ENCODE data around the gene ZC3H15.
A peak's percentile ranks its signal among the peaks of the same experiment; 100 is the strongest.
"Not testable (repeated sequence)": the region's sequence is repeated elsewhere in the genome, so short reads cannot be mapped to it uniquely, and the experiment has no call there.

The ZC3H15 gene

DNA sequence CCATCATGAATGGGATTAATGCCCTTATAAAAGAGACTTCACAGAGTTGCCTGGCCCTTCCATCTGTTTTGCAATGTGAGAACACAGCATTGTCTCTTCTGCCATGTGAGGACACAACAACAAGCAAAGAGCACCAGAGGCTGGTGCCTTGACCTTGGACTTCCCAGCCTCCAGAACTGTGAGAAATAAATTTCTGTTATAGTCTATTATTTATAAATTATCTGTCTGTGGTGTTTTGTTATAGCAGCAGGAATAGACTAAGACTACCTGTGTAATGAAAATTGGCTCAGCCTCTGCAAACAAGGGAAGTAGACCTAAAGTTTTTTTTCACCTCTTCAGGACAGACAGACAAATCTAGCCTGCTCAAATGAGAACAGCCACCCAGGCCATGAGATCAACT, 19.3 kb upstream of the ZC3H15 start:
- H3K4me1 ChIP-seq (ENCODE audit: control insufficient read depth, insufficient read depth, low read length), result no peaks in the 10 kb centered on the region
- no peaks in the 10 kb centered on the region for H3K36me3 ChIP-seq (ENCODE audit: control insufficient read depth, insufficient read depth, low read length, severe bottlenecking)
- no peak for DNase-seq (ENCODE audit: low read depth)
- H3K9ac ChIP-seq (ENCODE audit: low read length), result no peak overlapping the region
- H3K27me3 ChIP-seq (replicated peaks; ENCODE audit: control insufficient read depth, insufficient read depth, low read length), result no peaks in the 10 kb centered on the region
- no peak overlapping the region for H3K4me3 ChIP-seq (ENCODE audit: low read length)
- no peaks in the 10 kb centered on the region for H3K9me3 ChIP-seq (ENCODE audit: control insufficient read depth, low read length)

DNA sequence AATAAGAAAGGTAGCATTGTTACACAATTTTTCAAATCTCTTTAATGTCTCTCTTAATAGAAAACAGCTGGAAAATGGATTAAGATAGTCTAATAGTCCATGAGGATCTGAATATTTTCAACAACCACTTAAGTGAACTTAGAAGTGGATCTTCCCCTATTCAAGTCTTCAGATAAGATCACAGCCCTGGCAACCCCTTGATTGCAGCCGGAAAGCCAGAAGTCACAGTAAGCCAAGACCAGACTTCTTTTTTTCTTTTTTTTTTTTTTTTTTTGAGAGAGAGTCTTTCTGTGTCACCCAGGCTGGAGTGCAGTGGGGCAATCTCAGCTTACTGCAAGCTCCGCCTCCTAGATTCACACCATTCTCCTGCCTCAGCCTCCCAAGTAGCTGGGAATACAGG, 18.6 kb upstream of the ZC3H15 start:
- H3K4me3 ChIP-seq (ENCODE audit: low read length), result no peak overlapping the region
- no peaks in the 10 kb centered on the region for H3K27me3 ChIP-seq (replicated peaks; ENCODE audit: control insufficient read depth, insufficient read depth, low read length)
- H3K9ac ChIP-seq (ENCODE audit: low read length), result no peak overlapping the region
- no peaks in the 10 kb centered on the region for H3K4me1 ChIP-seq (ENCODE audit: control insufficient read depth, insufficient read depth, low read length)
- H3K36me3 ChIP-seq (ENCODE audit: control insufficient read depth, insufficient read depth, low read length, severe bottlenecking), result no peaks in the 10 kb centered on the region
- H3K9me3 ChIP-seq (ENCODE audit: control insufficient read depth, low read length), result no peaks in the 10 kb centered on the region
- no peak for DNase-seq (ENCODE audit: low read depth)

DNA sequence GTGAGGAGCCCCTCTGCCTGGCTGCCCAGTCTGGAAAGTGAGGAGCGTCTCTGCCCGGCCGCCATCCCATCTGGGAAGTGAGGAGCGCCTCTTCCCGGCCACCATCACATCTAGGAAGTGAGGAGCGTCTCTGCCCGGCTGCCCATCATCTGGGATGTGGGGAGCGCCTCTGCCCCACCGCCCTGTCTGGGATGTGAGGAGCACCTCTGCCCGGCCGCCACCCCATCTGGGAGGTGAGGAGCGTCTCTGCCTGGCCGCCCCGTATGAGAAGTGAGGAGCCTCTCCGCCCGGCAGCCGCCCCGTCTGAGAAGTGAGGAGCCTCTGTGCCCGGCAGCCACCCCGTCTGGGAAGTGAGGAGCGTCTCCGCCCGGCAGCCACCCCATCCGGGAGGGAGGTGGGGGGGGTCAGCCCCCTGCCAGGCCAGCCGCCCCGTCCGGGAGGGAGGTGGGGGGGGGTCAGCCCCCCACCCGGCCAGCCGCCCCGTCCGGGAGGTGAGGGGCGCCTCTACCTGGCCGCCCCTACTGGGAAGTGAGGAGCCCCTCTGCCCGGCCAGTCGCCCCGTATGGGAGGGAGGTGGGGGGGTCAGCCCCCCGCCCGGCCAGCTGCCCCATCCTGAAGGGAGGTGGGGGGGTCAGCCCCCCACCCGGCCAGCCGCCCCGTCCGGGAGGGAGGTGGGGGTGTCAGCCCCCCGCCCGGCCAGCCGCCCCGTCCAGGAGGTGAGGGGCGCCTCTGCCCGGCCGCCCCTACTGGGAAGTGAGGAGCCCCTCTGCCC, 13.2 kb upstream of the ZC3H15 start:
- H3K27me3 ChIP-seq (replicated peaks; ENCODE audit: control insufficient read depth, insufficient read depth, low read length); H3K4me1 ChIP-seq (ENCODE audit: control insufficient read depth, insufficient read depth, low read length); H3K36me3 ChIP-seq (ENCODE audit: control insufficient read depth, insufficient read depth, low read length, severe bottlenecking); H3K9ac ChIP-seq (ENCODE audit: low read length); DNase-seq (ENCODE audit: low read depth); H3K9me3 ChIP-seq (ENCODE audit: control insufficient read depth, low read length); H3K4me3 ChIP-seq (ENCODE audit: low read length): not testable (repeated sequence)

DNA sequence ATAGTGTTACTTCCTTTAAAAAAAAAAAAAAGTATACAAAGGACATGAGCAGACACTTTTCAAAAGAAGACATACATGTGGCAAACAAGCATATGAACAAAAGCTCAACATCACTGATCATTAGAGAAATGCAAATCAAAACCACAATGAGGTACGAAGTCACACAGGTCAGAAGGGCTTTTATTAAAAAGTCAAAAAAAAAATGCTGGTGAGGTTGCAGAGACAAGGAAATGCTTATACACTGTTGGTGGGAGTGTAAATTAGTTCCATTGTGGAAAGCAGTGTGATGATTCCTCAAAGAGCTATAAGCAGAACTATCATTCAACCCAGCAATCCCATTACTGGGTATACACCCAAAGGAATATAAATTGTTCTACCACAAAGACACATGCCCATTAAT, 11.8 kb upstream of the ZC3H15 start:
- not testable (repeated sequence) for H3K9ac ChIP-seq (ENCODE audit: low read length); H3K9me3 ChIP-seq (ENCODE audit: control insufficient read depth, low read length); H3K4me3 ChIP-seq (ENCODE audit: low read length); H3K36me3 ChIP-seq (ENCODE audit: control insufficient read depth, insufficient read depth, low read length, severe bottlenecking); H3K4me1 ChIP-seq (ENCODE audit: control insufficient read depth, insufficient read depth, low read length); H3K27me3 ChIP-seq (replicated peaks; ENCODE audit: control insufficient read depth, insufficient read depth, low read length); DNase-seq (ENCODE audit: low read depth)

DNA sequence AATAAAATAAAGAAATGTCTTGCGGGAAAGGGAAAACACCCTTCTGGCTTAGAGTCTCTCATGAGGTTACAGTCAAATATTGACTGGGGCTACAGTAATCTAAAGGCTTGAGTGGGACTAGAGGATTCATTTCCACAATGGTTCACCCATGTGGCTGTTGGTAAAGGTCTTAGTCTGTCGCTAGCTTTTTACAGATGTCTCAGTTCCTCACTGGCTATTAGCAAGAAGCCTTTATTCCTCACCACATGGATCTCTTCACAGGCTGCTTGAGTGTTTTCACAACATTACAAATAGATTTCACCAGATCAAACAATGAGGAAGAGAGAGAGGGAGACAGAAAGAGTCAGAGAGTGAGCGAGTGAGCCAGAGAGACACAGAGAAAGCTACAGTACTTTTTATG, 8.3 kb upstream of the ZC3H15 start:
- DNase-seq (ENCODE audit: low read depth), result no peak
- Histone ChIP-seq H3K36me3 (ENCODE audit: control insufficient read depth, insufficient read depth, low read length, severe bottlenecking) (no peaks in the 10 kb centered on the region), H3K4me1 (ENCODE audit: control insufficient read depth, insufficient read depth, low read length) (no peaks in the 10 kb centered on the region), H3K4me3 (ENCODE audit: low read length) (no peak overlapping the region), H3K27me3 (replicated peaks; ENCODE audit: control insufficient read depth, insufficient read depth, low read length) (no peaks in the 10 kb centered on the region), H3K9me3 (ENCODE audit: control insufficient read depth, low read length) (no peaks in the 10 kb centered on the region), H3K9ac (ENCODE audit: low read length) (no peak overlapping the region)

DNA sequence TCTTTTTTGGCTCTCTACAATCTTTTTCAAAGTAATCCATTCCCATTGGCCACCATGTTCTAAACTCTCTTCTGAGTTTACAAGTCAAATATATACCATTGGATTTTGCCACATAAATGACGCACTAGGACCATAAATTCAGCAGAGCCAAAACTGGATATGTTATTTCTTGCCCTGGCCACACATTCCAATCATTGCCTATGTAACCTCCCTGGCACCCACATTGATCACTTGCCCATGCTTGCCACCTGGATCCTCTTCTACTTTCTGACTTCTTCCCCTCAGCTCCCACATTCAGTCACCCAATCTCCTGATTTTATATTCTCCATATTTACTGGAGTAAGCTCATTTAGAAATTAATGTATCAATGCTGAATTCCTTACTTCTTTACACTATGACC, 5.1 kb upstream of the ZC3H15 start:
- Histone ChIP-seq H3K4me3 (ENCODE audit: low read length) (no peak overlapping the region), H3K4me1 (ENCODE audit: control insufficient read depth, insufficient read depth, low read length) (peaks cover 7% of the 10 kb centered on the region), H3K36me3 (ENCODE audit: control insufficient read depth, insufficient read depth, low read length, severe bottlenecking) (no peaks in the 10 kb centered on the region)

DNA sequence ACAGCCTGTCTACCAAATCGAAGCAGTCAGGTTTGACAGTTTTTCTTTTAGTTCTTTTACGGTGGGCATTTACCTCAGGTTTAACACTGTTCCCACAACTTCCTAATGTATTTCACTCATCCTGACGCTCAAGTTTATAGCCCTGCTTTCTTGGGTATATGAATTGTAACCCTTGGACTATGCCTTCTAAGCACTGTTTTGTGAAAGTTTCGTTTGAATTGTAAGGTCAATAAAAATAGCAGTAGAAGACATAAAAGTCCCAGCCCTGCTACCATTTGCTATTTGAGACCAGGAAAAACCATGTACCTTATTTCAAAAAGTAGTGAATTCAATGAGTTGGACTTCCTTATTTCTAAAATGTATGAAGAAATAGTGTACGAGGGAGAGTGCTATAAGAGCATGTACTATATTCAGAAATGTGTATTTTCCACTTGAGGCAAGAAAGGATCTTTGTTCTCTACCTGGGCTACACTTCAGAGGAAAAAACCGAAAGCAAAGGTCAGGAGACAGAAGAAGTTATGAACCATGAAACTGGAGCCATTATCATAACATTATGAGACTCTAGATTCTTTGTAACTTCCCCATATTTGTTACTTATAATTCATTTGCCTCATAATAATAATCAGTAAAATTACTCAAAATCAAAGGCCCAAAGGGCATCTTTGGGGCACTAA, 1.9 kb upstream of the ZC3H15 start:
- Histone ChIP-seq H3K4me1 (ENCODE audit: control insufficient read depth, insufficient read depth, low read length) (peaks cover 22% of the 10 kb centered on the region), H3K27me3 (replicated peaks; ENCODE audit: control insufficient read depth, insufficient read depth, low read length) (no peaks in the 10 kb centered on the region), H3K9me3 (ENCODE audit: control insufficient read depth, low read length) (no peaks in the 10 kb centered on the region), H3K4me3 (ENCODE audit: low read length) (no peak overlapping the region), H3K9ac (ENCODE audit: low read length) (no peak overlapping the region), H3K36me3 (ENCODE audit: control insufficient read depth, insufficient read depth, low read length, severe bottlenecking) (no peaks in the 10 kb centered on the region)
- no peak for DNase-seq (ENCODE audit: low read depth)

More for the DNA sequence above, 5.1 kb upstream of the ZC3H15 start:
- H3K9ac ChIP-seq (ENCODE audit: low read length), result no peak overlapping the region
- H3K9me3 ChIP-seq (ENCODE audit: control insufficient read depth, low read length), result no peaks in the 10 kb centered on the region
- no peak for DNase-seq (ENCODE audit: low read depth)
- no peaks in the 10 kb centered on the region for H3K27me3 ChIP-seq (replicated peaks; ENCODE audit: control insufficient read depth, insufficient read depth, low read length)

DNA sequence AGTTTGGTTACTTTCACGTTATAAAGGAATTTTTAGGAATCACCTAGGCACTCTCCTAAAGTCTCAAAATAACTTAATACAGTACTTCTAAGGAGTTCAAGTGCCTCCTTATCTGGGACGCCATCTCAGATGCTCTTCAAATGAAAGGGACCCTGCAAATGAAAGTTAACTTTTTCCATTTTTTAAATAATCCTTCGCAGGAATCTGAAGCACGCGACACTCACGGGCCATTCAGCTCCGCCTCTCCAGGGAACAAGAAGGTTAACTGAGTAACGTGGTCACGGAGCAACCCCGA, 537 bp upstream of the ZC3H15 start:
- DNase-seq (ENCODE audit: low read depth), result no peak
- H3K27me3 ChIP-seq (replicated peaks; ENCODE audit: control insufficient read depth, insufficient read depth, low read length), result no peaks in the 10 kb centered on the region
- no peaks in the 10 kb centered on the region for H3K9me3 ChIP-seq (ENCODE audit: control insufficient read depth, low read length)
- peak overlapping the region; percentile 94 for H3K9ac ChIP-seq (ENCODE audit: low read length)
- peaks cover 25% of the 10 kb centered on the region for H3K4me1 ChIP-seq (ENCODE audit: control insufficient read depth, insufficient read depth, low read length)
- no peaks in the 10 kb centered on the region for H3K36me3 ChIP-seq (ENCODE audit: control insufficient read depth, insufficient read depth, low read length, severe bottlenecking)
- peak overlapping the region; percentile 95 for H3K4me3 ChIP-seq (ENCODE audit: low read length)

DNA sequence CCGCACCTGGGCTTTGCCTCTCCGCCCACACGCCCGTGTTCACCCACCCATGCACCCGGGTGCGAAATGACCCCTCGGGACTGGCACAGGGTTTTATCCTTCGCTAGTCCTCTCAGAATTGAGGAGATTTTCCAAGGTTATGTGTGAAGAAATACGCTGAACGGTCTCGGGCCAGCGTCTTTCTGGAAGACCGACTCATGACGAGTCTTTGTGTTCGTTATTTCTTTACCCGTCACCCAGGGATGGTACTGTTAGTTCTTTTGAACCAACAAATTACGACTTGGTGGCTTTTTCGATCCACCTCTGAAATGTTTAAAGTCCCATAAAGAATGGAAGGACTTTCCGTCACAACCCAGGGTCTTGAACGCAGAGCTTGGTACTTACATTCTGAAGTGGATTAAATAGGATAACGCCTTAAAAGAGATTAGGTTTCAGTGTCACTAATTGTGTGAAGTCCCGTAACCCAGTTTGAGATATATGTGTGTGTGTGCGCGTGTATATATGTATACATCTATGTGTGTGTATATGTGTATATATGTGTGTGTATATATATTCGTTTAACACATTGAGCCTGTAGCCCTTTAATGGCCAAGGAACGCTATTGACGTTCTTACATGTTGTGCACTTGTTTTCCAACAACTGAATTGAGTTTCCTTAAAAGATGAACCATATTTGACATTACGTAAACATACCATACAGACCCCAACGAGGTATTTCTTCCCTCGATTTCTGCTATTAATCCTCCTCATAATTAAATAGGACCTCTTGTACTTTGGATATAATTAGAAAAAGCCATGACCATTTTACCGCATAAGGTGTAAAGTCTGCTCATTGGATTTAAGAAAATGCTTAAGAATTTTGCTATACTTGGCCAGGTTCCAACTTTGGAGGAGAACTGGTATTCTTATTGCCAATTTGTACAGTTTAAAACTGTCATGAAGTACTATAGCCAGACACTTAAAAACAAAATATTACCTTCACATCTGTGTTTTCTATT, 889 bp downstream of the ZC3H15 start:
- H3K9ac ChIP-seq (ENCODE audit: low read length), result peak overlapping the region; percentile 94
- DNase-seq (ENCODE audit: low read depth), result peak; percentile 53
- H3K36me3 ChIP-seq (ENCODE audit: control insufficient read depth, insufficient read depth, low read length, severe bottlenecking), result no peaks in the 10 kb centered on the region
- no peaks in the 10 kb centered on the region for H3K9me3 ChIP-seq (ENCODE audit: control insufficient read depth, low read length)
- H3K4me1 ChIP-seq (ENCODE audit: control insufficient read depth, insufficient read depth, low read length), result peaks cover 32% of the 10 kb centered on the region
- peak overlapping the region; percentile 95 for H3K4me3 ChIP-seq (ENCODE audit: low read length)
- H3K27me3 ChIP-seq (replicated peaks; ENCODE audit: control insufficient read depth, insufficient read depth, low read length), result no peaks in the 10 kb centered on the region

DNA sequence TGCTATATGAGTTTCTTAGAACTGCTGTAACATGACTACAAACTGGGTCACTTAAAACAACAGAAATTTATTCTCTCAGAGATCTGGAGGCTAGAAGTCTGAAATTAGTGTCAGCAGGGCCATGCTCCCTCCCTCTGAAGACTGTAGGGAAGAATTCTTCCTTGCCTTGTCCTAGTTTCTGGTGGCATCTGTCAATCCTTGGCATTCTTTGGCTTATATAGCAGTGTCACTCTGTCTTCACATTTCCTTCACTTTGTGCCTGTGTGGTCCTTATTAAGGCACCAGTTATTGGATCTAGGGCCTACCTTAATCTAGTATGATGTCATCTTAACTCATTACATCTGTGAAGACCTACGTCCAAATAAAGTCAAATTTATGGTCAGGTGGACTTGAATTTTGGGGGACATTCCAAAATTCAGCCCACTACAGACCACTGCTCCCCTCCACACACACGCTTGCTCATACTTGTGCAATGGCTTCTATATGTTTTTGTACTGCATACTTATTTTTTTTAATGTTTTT, 7.6 kb downstream of the ZC3H15 start:
- no peak for DNase-seq (ENCODE audit: low read depth)
- Histone ChIP-seq H3K27me3 (replicated peaks; ENCODE audit: control insufficient read depth, insufficient read depth, low read length) (no peaks in the 10 kb centered on the region), H3K9ac (ENCODE audit: low read length) (no peak overlapping the region), H3K4me1 (ENCODE audit: control insufficient read depth, insufficient read depth, low read length) (peaks cover 19% of the 10 kb centered on the region), H3K4me3 (ENCODE audit: low read length) (no peak overlapping the region), H3K36me3 (ENCODE audit: control insufficient read depth, insufficient read depth, low read length, severe bottlenecking) (peaks cover 38% of the 10 kb centered on the region), H3K9me3 (ENCODE audit: control insufficient read depth, low read length) (no peaks in the 10 kb centered on the region)

DNA sequence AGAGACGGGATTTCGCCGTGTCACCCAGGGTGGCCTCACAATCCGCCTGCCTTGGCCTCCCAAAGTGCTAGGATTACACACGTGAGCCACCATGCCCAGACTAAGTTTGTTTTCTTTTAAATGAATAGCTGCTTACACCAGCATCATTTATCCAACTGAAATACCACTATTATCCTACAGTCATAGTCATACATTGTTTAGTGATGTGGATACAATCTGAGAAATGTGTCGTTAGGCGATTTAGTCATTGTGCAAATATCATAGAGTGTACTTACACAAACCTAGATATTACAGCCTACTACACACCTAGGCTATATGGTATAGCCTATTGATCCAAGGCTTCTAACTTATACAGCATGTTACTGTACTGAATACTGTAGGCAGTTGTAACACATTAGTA, 10.3 kb downstream of the ZC3H15 start:
- no peak for DNase-seq (ENCODE audit: low read depth)
- H3K27me3 ChIP-seq (replicated peaks; ENCODE audit: control insufficient read depth, insufficient read depth, low read length), result no peaks in the 10 kb centered on the region
- H3K4me3 ChIP-seq (ENCODE audit: low read length), result no peak overlapping the region
- H3K9me3 ChIP-seq (ENCODE audit: control insufficient read depth, low read length), result no peaks in the 10 kb centered on the region
- H3K4me1 ChIP-seq (ENCODE audit: control insufficient read depth, insufficient read depth, low read length), result peaks cover 10% of the 10 kb centered on the region
- H3K36me3 ChIP-seq (ENCODE audit: control insufficient read depth, insufficient read depth, low read length, severe bottlenecking), result peaks cover 65% of the 10 kb centered on the region
- no peak overlapping the region for H3K9ac ChIP-seq (ENCODE audit: low read length)

Data from adipocyte (in vitro differentiated cells).